Urothelium cell line (cell line): ENCODE data around the gene PEX26.
"Not testable (repeated sequence)": the region's sequence is repeated elsewhere in the genome, so short reads cannot be mapped to it uniquely, and the experiment has no call there.

ENCODE experiments used
- DNase-seq: peaks from one replicate; pipeline ENCODE4 v3.0.0; 2011; ENCODE audit warnings: low spot score, mixed read lengths
- FAIRE-seq: peaks from 2 replicates; lab custom pipeline; 2011; peaks lifted over from hg19 to GRCh38; lab: Jason Lieb, UNC

Gene PEX26

GRCh38 chr22:18115906-18116371, 38.1 kb downstream of the PEX26 start:
- FAIRE-seq: no peak
- no peak for DNase-seq

- DNase-seq (no peak), FAIRE-seq (no peak)
These were observed 38.8 kb downstream of the PEX26 start for GRCh38 chr22:18116634-18117033.

GRCh38 chr22:18118345-18118915, 40.6 kb downstream of the PEX26 start:
- DNase-seq (no peak), FAIRE-seq (no peak)

GRCh38 chr22:18119409-18120110, 41.8 kb downstream of the PEX26 start:
- FAIRE-seq: no peak

GRCh38 chr22:18120857-18121256, 43.1 kb downstream of the PEX26 start:
- DNase-seq: no peak
- no peak for FAIRE-seq

More at GRCh38 chr22:18119409-18120110, 41.8 kb downstream of the PEX26 start:
- no peak for DNase-seq

- no peak for FAIRE-seq
- no peak for DNase-seq
These were observed 43.7 kb downstream of the PEX26 start for GRCh38 chr22:18121506-18121905.

GRCh38 chr22:18121954-18122554, 44.3 kb downstream of the PEX26 start:
- DNase-seq (no peak), FAIRE-seq (no peak)

- DNase-seq, FAIRE-seq: not testable (repeated sequence)
These were observed 45.8 kb downstream of the PEX26 start for GRCh38 chr22:18123476-18124025.

- FAIRE-seq: no peak
- no peak for DNase-seq
These were observed 48.8 kb downstream of the PEX26 start for GRCh38 chr22:18126606-18127005.

GRCh38 chr22:18130018-18130417, 52.2 kb downstream of the PEX26 start:
- FAIRE-seq (no peak), DNase-seq (no peak)

GRCh38 chr22:18130699-18131429, 53.1 kb downstream of the PEX26 start:
- FAIRE-seq (no peak), DNase-seq (no peak)

GRCh38 chr22:18133452-18133851, 55.7 kb downstream of the PEX26 start:
- no peak for DNase-seq
- no peak for FAIRE-seq

GRCh38 chr22:18136563-18137320, 59.0 kb downstream of the PEX26 start:
- no peak for FAIRE-seq
- DNase-seq: no peak

GRCh38 chr22:18141004-18141403, 63.2 kb downstream of the PEX26 start:
- not testable (repeated sequence) for FAIRE-seq

GRCh38 chr22:18144105-18144504, 66.3 kb downstream of the PEX26 start:
- no peak for DNase-seq
- no peak for FAIRE-seq

More at GRCh38 chr22:18141004-18141403, 63.2 kb downstream of the PEX26 start:
- not testable (repeated sequence) for DNase-seq

- FAIRE-seq (no peak), DNase-seq (no peak)
These were observed 68.0 kb downstream of the PEX26 start for GRCh38 chr22:18145676-18146388.

GRCh38 chr22:18146389-18146753, 68.6 kb downstream of the PEX26 start:
- DNase-seq (no peak), FAIRE-seq (no peak)

- FAIRE-seq: no peak
- DNase-seq: no peak
These were observed 70.0 kb downstream of the PEX26 start for GRCh38 chr22:18147791-18148190.

- FAIRE-seq (no peak), DNase-seq (no peak)
These were observed 70.6 kb downstream of the PEX26 start for GRCh38 chr22:18148293-18148965.
